HG02943 (cell line): Measurements from ENCODE around the gene REX1BD.
"Not testable (repeated sequence)": the region's sequence is repeated elsewhere in the genome, so short reads cannot be mapped to it uniquely, and the experiment has no call there.

Experiments
- ATAC-seq: cut with Tn5 transposase; IDR thresholded peaks from one replicate; pipeline ENCODE4 v1.9.1; 2021; ENCODE audit warnings: mild to moderate bottlenecking, low read depth, moderate library complexity; ENCODE audit not compliant: unreplicated experiment

The REX1BD gene

DNA sequence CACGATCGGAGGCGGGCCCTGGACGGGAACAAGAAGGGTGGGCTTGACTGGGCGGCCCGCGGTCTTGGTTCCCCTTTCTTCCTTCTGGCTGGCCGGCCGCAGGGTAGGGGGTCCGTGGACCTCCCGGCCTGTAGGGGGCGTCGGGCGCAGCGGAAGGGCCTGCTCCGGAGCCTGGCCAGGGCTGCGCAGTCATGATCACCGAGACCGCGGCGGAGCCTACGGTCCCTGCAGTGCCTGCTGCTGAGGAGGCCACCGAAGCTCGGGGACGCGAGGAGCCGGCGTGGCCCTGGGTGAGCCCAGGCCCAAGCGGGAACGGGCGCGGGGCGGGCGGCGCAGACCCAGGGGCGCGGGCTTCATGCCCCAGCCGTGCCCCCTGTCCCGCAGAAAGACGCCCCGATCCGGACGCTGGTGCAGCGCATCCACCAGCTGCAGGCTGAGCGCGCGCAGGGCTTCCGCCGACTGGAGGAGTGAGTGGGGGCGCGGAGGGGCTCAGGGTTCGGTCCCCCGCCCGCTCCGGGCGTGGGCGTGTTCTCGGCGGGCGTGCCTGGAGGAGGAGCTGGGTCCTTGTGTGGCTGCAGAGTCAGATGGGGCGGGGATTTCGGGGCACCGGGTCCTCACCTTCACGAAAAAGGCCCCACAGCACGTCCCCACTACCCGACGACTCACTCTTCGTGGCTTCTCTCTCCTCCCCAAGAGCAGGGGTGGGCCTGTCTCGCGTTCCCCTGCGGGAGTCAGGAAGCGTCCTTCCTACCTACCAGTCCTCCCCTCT, at the start of gene REX1BD:
Gene REX1BD, plus strand, starts transcription at position 188 of the 769 bp plus-strand sequence. Its CDS starts 4 bp downstream, at position 192.
- ATAC-seq: peak; percentile 55

- no peak for ATAC-seq
Observed at GRCh38 chr19:18539372-18539771, 49.2 kb upstream of the REX1BD start.

- ATAC-seq: not testable (repeated sequence)
Observed at GRCh38 chr19:18540200-18540599, 48.4 kb upstream of the REX1BD start.

DNA sequence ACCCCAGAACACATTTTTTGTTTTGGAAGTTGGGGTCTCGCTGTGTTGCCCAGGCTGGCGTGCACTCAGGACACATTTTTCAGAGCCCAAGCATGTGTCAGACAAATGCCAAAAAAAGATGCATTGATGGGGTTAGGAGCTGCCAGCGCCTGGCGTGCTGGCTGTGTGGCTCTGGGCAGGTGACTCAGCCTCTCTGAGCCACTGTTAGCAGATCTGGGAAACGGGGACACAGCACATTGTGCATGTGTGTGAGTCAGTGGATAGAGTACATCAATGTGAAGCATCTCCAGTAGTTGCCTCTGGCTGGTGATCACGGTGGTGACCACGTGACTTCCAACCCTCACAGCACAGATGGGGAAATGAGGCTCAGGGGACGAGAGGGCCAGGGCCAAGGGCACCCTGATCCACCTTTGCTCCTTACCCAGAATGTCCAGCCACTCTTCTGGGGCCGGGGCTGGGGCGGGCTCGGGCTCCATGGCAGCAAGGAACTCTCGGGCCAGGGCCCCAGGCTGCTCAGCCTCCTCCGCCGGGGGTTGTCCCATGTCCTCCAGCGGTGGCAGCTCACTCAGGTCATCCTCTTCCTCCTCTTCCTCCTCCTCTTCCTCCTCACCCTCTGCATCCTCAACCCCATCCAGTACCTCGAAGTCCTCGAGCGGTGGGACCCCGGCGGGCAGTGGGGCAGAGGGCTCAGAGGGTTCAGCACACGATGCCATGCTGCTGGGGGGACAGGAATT, 47.2 kb upstream of the REX1BD start:
- no peak for ATAC-seq

GRCh38 chr19:18541992-18542940, 46.3 kb upstream of the REX1BD start:
- no peak for ATAC-seq

GRCh38 chr19:18542941-18543813, 45.4 kb upstream of the REX1BD start, which contains the start of gene FKBP8:
Gene FKBP8, minus strand, starts transcription at chr19:18543573. Its CDS starts 1,603 bp downstream, at chr19:18541970.
- peak; percentile 79 for ATAC-seq

DNA sequence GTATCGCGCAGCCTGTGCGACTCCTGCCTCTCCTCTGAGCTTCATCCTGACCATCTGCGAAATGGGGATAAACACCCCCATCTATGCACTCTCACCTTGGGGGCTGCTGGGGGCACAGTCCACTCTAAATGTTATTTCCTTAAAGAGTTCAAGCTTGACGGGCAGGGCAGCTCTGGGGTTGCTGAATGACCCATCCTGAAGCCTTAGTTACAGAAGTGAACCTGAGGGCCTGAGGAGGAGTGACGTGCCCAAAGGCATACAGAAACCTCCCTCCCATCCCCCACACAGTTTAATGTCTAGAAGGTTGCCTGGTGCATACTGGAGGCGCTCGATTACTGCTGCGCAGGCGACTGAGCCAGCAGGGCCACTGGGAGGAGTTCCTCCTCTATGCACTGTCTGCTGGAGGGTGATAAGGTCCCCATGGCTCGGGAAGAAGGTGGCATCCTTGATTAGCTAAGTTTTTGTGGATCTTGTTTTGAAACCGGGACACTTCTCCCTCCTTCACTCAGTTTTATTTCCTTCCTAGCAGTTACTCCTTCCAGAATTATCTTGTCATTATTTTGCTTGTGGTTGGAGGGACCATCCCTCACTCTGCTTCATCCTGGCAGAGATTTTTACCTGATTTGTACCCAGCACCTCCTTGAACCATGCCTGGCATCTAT, 44.7 kb upstream of the REX1BD start:
- ATAC-seq: peak; percentile 41

GRCh38 chr19:18551631-18552030, 37.0 kb upstream of the REX1BD start:
- ATAC-seq: no peak

DNA sequence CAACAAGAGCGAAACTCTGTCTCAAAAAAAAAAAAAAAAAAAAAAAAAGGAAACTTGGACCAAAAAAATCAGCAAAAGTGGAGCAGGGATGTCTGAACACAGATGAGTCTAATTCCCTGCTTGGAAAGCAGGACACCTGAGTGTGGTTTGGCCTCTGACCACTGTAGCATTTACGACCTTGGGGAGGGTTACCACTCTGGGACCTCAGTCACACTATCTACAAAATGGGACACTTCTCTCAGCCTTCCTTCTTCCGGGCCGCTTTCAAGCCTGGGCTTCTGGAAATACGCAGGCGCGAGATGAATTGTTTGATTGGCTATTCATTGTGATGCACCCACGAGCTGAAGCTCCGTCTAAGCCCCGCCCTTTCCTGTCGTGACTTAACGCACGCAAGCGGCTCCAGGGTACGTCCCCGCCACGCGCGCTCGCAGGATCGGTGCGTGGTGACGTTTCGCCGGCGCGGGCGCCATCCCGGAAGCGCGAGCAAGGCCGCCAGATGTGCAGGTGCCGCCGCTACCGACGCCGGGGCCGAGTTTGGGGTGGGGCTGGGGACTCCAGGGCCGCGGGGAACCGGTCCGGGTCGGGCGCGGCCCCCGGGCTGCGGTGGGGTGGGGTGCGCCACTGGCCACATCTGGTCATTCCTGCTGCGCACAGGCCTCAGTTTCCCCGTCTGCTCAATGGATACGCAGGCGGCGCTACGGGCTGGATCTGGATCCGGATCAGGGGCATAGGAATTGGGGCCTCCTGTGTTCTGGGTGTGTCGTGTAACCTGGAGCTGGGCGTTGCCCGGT, 31.0 kb upstream of the REX1BD start, which contains the start of gene KXD1:
Gene KXD1, plus strand, starts transcription at position 460 of the 791 bp plus-strand sequence. CDS start 4,187 bp downstream, outside the sequence.
- peak; percentile 92 for ATAC-seq

GRCh38 chr19:18558202-18558555, 30.4 kb upstream of the REX1BD start:
- ATAC-seq: no peak

DNA sequence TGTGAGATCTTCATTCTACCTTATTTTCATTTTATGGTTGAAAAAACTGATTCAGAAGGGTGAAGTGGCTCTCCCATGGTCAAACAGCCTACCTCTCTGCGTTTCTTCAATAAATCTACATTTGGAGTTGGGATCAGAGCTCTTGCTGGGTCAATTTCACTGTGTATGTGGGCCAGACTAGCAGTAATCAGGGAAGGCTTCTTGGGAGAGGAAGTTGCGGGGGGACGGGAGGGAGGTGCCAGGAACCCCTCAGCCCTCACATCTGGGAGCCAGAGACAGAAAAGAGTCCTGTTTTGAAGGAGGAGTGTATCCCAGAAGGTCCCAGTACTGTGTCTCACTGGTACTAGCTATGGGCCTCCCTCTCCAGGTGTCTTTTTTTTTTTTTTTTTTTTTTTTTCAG, 30.0 kb upstream of the REX1BD start:
- ATAC-seq: no peak

- no peak for ATAC-seq
Observed at GRCh38 chr19:18559685-18560084, 28.9 kb upstream of the REX1BD start.

DNA sequence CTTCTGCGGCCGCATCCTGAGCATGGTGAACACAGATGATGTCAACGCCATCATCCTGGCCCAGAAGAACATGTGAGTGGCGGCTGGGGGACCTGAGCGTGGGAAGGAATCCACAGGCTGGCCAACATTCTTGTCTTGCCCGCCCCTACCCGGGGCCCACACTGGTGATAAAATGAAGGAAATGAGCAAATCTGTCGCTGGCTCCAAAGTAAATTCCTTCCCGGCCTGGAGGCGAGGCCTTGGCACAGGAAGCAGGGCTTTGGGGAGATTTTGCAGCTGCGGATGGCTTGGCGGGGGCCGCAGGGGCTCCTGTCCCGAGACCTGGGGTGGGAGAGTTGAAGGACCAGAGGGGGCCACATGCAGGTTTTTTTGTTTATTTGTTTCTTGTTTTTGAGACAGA, 26.5 kb upstream of the REX1BD start:
- no peak for ATAC-seq

GRCh38 chr19:18566953-18567352, 21.6 kb upstream of the REX1BD start:
- ATAC-seq: no peak

GRCh38 chr19:18568367-18568766, 20.2 kb upstream of the REX1BD start:
- no peak for ATAC-seq

DNA sequence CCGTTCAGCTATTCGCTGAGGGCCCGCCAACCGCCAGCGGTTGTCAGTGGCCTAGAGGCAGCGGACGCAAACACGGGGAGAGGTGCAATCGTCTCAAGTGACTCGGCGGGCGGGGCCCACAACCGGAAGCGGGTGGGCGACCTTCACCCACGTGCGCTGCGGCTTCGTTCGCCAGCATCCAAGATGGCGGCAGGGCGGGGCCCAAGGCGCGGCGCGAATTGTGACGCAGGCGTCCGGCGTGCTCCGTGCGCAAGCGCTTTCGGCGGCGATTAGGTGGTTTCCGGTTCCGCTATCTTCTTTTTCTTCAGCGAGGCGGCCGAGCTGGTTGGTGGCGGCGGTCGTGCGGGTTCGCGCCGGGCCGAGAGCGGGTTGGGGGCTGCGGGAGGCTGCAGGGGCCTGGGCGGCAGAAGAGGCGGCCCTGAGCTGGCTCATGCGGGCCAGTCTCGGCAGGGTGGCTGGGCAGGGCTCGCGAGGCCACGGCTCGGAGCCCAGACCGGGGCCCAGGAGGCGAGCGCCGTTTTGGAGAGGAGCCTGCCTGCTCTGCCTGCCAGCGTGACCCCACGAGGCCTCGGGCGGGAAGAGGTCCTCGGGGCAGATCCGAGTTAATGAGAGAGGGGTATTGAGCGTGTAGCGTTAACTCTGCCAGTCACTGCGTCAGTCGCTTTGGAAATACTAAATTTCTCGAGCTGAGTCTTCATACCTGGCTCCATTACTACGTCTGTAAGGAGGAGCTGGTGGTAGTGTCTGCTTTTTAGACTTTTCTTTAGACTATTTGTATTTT, 16.8 kb upstream of the REX1BD start, which contains the start of gene UBA52:
Gene UBA52, plus strand, starts transcription at position 294 of the 781 bp plus-strand sequence. CDS start 1,444 bp downstream, outside the sequence.
- peak; percentile 84 for ATAC-seq

GRCh38 chr19:18574691-18575291, 13.8 kb upstream of the REX1BD start:
- no peak for ATAC-seq
